Measurements from ENCODE around the gene CNN3.
A peak's percentile ranks its signal among the peaks of the same experiment; 100 is the strongest.

The CNN3 gene

GRCh38 chr1:94934551-94934950, 7.6 kb upstream of the CNN3 start:
- Histone ChIP-seq H3K4me3 (ENCODE audit: low read depth, low read length) (no peak overlapping the region), H3K9me3 (ENCODE audit: control insufficient read depth, insufficient read depth, low read depth, low read length) (no peaks in the 10 kb centered on the region), H3K36me3 (ENCODE audit: control insufficient read depth in 2 of 2, insufficient read depth in 1 of 2, low read length in 2 of 2) (peaks cover 0 to 8% of the 10 kb centered on the region in 2 experiments; a peak in 1 of 3 replicates), H3K27ac (ENCODE audit: extremely low read depth, low read depth, low read length) (no peak overlapping the region), H3K4me1 (ENCODE audit: control insufficient read depth, insufficient read depth, low read length) (peaks cover 25% of the 10 kb centered on the region)
- ChIA-PET POLR2A (no interaction called here), CTCF (interaction anchor here (0.6 to 0.8 kb wide), 3 partner anchors 44 to 897 kb away, joined by 4 read pairs; no protein-coding TSS in a partner anchor)
- TF ChIP-seq ZNF311 (tag by site-specific recombination; IDR thresholded peaks at IDR 0.05; ENCODE audit: borderline replicate concordance) (no peak), GLI4 (tag by site-specific recombination; IDR thresholded peaks at IDR 0.05) (no peak), ZNF596 (tag by site-specific recombination; IDR thresholded peaks at IDR 0.05) (no peak), ZBTB21 (tag by site-specific recombination; IDR thresholded peaks at IDR 0.05) (no peak)

GRCh38 chr1:94931254-94931841, 4.4 kb upstream of the CNN3 start:
- POLR2A ChIA-PET, result no interaction called here
- Histone ChIP-seq H3K36me3 (ENCODE audit: control insufficient read depth in 2 of 2, insufficient read depth in 1 of 2, low read length in 2 of 2) (peaks cover 0 to 8% of the 10 kb centered on the region in 2 experiments; a peak in 1 of 3 replicates), H3K4me3 (ENCODE audit: low read depth, low read length) (no peak overlapping the region), H3K27ac (ENCODE audit: extremely low read depth, low read depth, low read length) (no peak overlapping the region), H3K9me3 (ENCODE audit: control insufficient read depth, insufficient read depth, low read depth, low read length) (no peaks in the 10 kb centered on the region), H3K4me1 (ENCODE audit: control insufficient read depth, insufficient read depth, low read length) (peaks cover 33% of the 10 kb centered on the region)
- CTCF ChIA-PET, result no interaction called here
- TF ChIP-seq ATF2 (tag by site-specific recombination; IDR thresholded peaks at IDR 0.05; ENCODE audit: low read depth), result no peak
- no peak for TF ChIP-seq ZNF658 (tag by site-specific recombination; IDR thresholded peaks at IDR 0.05)
- TF ChIP-seq ZNF214 (tag by site-specific recombination; IDR thresholded peaks at IDR 0.05; ENCODE audit: borderline replicate concordance), result no peak
- TF ChIP-seq, protein P1, sequence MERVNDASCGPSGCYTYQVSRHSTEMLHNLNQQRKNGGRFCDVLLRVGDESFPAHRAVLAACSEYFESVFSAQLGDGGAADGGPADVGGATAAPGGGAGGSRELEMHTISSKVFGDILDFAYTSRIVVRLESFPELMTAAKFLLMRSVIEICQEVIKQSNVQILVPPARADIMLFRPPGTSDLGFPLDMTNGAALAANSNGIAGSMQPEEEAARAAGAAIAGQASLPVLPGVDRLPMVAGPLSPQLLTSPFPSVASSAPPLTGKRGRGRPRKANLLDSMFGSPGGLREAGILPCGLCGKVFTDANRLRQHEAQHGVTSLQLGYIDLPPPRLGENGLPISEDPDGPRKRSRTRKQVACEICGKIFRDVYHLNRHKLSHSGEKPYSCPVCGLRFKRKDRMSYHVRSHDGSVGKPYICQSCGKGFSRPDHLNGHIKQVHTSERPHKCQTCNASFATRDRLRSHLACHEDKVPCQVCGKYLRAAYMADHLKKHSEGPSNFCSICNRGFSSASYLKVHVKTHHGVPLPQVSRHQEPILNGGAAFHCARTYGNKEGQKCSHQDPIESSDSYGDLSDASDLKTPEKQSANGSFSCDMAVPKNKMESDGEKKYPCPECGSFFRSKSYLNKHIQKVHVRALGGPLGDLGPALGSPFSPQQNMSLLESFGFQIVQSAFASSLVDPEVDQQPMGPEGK (tag by site-specific recombination; IDR thresholded peaks at IDR 0.05), result no peak
- TF ChIP-seq ZNF561 (tag by site-specific recombination; IDR thresholded peaks at IDR 0.05; ENCODE audit: borderline replicate concordance), result no peak
- TF ChIP-seq ZNF423 (tag by site-specific recombination; IDR thresholded peaks at IDR 0.05), result no peak

DNA sequence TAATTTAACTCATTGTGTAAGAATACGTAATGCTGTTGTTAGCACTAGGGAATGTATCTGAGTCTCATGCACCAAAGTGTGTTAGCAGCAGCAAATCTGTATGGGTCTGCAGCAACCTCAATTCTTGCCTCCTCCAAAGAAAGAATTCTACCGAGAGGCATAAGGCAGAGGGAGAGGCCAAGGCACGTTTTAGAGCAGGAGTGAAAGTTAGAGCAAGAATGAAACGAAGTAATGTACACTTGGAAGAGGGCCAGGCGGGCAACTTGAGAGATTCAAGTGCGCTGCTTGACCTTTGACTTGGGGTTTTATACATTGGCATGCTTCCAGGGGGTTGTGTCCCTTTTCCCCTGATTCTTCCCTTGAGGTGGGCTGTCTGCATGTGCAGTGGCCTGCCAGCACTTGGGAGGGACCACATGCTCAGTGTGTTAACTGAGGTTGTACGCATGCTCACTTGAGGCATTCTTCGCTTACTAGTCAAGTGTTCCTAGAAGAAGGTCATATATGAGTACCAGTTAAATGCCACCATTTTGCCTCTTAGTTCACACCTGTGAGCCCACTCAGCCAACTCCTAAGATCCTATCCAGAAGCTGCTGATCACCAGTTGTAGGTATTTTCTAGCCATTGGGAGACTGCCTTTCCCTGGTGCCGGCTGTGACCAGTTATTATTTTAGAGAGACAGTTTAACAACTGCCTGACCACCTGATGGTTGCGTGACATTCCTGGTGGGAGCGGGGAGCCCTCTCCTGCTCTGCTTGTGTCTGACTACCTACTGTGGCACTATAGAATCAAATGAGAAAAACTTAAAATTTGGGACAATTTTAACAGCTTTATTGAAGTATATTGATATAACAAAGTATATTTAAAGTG, 2.7 kb upstream of the CNN3 start:
- H3K4me3 ChIP-seq (ENCODE audit: low read depth, low read length), result no peak overlapping the region
- CTCF ChIA-PET, result no interaction called here
- POLR2A ChIA-PET, result no interaction called here
- TF ChIP-seq ZNF121 (tag by site-specific recombination; IDR thresholded peaks at IDR 0.05) (no peak), ZNF146 (tag by site-specific recombination; IDR thresholded peaks at IDR 0.05) (no peak), ZBTB21 (tag by site-specific recombination; IDR thresholded peaks at IDR 0.05) (no peak), ZBTB10 (tag by site-specific recombination; IDR thresholded peaks at IDR 0.05) (no peak), ZNF324 (tag by site-specific recombination; IDR thresholded peaks at IDR 0.05) (no peak), ZNF23 (tag by site-specific recombination; IDR thresholded peaks at IDR 0.05; ENCODE audit: borderline replicate concordance) (no peak), ZNF132 (tag by site-specific recombination; IDR thresholded peaks at IDR 0.05; ENCODE audit: borderline replicate concordance) (no peak)
- TF ChIP-seq, protein P2, sequence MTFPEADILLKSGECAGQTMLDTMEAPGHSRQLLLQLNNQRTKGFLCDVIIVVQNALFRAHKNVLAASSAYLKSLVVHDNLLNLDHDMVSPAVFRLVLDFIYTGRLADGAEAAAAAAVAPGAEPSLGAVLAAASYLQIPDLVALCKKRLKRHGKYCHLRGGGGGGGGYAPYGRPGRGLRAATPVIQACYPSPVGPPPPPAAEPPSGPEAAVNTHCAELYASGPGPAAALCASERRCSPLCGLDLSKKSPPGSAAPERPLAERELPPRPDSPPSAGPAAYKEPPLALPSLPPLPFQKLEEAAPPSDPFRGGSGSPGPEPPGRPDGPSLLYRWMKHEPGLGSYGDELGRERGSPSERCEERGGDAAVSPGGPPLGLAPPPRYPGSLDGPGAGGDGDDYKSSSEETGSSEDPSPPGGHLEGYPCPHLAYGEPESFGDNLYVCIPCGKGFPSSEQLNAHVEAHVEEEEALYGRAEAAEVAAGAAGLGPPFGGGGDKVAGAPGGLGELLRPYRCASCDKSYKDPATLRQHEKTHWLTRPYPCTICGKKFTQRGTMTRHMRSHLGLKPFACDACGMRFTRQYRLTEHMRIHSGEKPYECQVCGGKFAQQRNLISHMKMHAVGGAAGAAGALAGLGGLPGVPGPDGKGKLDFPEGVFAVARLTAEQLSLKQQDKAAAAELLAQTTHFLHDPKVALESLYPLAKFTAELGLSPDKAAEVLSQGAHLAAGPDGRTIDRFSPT (tag by site-specific recombination; IDR thresholded peaks at IDR 0.05), result no peak
- TF ChIP-seq, protein P3, sequence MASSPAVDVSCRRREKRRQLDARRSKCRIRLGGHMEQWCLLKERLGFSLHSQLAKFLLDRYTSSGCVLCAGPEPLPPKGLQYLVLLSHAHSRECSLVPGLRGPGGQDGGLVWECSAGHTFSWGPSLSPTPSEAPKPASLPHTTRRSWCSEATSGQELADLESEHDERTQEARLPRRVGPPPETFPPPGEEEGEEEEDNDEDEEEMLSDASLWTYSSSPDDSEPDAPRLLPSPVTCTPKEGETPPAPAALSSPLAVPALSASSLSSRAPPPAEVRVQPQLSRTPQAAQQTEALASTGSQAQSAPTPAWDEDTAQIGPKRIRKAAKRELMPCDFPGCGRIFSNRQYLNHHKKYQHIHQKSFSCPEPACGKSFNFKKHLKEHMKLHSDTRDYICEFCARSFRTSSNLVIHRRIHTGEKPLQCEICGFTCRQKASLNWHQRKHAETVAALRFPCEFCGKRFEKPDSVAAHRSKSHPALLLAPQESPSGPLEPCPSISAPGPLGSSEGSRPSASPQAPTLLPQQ (tag by site-specific recombination; IDR thresholded peaks at IDR 0.05), result peak; percentile 60; the same call in 1 of the 2 replicates

More for the DNA sequence above, 2.7 kb upstream of the CNN3 start:
- Histone ChIP-seq H3K9me3 (ENCODE audit: control insufficient read depth, insufficient read depth, low read depth, low read length) (no peaks in the 10 kb centered on the region), H3K36me3 (ENCODE audit: control insufficient read depth in 2 of 2, insufficient read depth in 1 of 2, low read length in 2 of 2) (peaks cover 0 to 8% of the 10 kb centered on the region in 2 experiments; a peak in 1 of 3 replicates), H3K4me1 (ENCODE audit: control insufficient read depth, insufficient read depth, low read length) (peaks cover 19% of the 10 kb centered on the region), H3K27ac (ENCODE audit: extremely low read depth, low read depth, low read length) (peak overlapping the region; percentile 19; the same call in 1 of the 2 replicates)

All from HEK293 (cell line).